ENCODE measurements around the gene CRAMP1.

The CRAMP1 gene

DNA sequence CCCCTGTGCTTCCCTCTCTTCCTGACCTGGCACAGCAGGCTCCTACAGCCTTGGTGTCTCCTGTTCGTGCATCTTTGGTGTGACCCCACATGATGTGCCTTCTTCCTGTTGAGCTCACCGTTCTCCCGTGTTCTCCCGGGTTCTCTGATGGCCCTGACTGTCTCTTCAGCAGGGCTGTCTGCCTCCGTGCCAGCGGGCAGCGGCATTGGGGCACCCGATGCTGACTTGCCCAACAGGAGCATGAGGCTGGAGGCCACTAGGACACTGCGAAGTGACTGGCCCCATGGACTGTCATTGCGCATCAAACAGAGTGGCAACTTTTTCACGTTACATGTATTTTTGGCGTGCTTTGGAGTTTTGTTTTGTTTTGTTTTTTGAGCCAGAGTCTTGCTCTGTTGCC, 22.4 kb downstream of the CRAMP1 start:
- no peak for DNase-seq

DNA sequence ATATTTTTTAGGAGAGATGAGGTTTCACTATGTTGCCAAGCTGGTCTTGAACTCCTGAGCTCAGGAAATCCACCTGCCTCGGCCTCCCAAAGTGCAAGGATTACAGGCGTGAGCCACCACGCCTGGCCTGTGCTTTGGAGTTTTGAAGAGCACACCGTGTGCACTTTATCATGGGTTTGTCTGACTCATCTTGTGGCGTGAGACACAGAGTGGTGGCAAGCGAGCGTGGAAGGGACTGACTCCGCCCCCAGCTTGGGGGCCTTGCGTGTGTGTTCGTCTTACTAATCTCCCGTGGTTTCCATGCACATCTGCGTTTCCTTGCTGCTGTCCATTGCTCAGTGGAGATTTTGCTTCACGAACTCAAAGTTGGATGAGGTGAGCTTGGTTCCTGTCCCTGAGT, 22.9 kb downstream of the CRAMP1 start:
- DNase-seq = no peak

DNA sequence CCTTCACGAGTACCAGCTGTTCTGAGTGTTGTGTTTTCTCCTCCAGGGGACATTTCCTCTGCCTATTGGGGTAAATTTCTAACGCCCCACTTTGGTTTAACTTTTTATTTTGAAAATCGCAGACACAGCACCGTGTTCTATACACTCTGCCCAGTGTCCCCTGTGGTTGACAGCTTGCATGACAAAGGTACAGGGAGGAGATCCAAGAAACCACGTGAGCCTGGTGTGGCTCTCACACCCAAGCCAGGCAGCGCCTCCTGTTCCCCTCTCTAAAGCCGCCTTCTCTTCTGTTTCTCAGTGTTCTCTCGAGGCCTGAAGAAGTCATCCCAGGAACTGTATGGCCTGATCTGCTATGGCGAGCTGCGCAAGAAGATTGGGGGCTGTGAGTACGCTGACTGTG, 25.4 kb downstream of the CRAMP1 start:
- no peak for DNase-seq

DNA sequence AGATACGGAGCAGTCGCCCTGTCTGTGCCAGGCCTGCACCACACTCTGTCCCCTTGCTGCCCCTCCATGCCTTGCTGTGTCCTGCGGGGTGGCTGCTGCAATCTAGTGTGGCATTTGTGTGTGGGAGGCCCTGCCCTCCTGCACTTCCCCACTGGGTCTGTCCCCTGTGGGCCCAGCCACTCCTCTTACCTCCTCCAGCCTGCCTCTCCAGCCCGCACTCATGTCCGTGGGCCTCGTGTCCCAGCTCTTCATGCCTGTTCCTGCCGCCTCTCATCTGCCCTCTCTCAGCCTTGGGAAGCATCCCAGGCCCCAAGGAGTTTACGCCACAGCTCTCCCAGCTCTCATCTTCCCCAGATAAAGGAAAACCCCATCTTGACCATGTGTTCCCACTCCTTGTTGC, 26.6 kb downstream of the CRAMP1 start:
- DNase-seq = no peak

DNA sequence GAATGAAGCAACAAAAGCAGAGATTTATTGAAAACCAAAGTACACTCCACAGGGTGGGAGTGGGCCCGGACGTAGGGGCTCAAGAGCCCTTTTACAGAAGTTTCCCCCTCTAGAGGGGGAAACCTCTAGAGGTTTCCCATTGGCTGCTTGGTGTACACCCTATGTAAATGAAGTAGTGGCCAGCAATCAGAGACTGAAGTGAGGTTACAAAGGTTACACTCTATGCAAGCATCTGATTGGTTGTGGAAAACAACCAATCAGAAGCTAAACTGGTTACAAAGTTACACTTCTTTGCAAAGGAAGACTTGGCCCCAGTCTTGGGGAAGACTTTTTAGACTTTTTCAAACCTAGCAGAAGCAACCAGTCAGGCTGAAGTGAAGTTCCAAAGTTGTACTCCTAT, 27.1 kb downstream of the CRAMP1 start:
- DNase-seq = no peak

DNA sequence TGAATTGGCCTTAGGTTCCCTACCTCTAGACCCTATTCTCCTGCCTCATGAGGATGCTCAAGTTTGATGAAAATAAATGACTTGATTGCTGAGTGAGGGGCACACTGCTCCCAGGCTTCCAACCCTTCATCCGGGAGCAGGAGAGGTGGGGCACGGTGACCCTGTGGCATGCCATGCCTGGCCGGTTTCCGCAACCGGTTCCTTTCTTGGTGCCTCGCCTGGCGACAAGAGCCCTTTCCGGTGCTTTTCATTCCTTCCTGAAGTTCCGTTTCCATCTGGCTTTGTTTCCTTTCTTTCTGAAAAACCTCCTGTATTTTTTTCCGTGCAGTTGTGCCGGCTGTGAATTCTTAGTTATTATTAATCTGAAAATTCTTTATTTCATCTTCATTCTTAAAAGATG, 27.7 kb downstream of the CRAMP1 start:
- no peak for DNase-seq

DNA sequence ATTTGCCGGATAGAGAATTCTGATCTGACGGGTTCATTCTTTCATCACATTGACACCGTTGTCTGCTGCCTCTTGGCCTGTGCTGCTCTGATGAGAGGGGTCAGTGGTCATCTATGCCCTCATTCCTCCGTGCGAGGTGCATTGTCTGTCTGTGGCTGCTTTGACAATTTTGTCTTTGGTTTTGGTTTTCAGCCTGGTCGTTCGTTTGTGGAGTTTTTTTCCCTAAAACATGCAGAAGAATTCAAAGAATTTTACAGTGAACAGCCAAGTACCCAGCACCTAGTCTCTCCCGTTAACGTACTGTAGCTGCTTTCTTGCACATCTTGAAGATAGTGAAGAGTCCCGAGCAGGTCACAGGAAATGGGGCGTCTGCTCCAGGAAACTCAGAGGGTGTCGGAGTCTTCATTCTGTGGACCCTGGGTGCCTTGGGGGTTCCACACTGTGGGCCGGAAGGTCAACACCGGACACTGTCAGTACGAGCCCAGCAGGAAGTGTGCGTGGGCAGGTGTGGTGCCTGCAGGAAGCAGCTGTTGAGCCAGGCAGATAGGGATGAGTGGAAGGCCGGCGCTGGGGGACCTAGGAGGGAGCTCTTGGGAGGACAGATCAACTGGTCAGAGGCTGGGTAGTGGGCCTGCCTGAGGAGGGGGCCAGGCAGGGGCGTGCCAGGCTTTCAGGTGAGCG, 28.2 kb downstream of the CRAMP1 start:
- no peak for DNase-seq

DNA sequence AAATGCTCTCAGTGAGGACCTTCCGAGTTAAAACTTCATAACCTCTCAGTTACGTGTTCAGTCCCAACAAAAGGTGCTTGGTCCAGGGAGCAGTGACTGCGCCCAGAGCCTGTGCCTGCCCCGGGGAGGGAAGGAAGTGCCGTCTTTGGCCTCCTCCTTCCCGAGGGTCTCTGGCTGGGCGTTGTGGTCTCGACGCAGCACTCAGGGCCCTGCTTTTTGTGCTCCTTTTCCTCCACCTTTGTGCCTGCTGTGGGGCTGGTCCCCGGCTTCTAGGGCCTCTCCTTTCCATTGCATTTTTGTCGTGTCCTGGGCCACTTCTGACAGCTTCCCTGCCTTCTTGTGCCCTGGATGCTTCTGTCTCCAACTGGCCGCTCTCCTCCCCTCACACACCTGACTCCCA, 29.1 kb downstream of the CRAMP1 start:
- DNase-seq = no peak

DNA sequence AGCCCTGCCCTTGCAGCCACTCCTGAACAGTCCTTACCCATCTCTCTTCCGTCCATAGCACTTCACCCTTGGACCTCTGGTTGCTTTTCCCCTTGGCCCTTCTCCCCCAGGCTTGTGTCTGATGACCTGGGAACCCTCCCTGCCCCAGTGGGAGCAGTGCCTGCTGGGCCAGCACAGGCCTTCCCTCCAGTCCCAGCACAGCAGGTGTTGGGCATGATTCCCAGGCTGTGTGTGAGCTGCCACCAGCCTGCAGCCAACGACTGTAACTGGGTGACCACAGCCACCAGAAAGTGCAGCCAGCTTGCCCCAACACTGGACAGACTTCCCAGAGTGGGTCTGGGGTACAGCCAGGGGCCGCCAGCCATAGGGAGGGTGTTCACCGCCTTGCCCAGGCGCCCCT, 30.0 kb downstream of the CRAMP1 start:
- DNase-seq = no peak

DNA sequence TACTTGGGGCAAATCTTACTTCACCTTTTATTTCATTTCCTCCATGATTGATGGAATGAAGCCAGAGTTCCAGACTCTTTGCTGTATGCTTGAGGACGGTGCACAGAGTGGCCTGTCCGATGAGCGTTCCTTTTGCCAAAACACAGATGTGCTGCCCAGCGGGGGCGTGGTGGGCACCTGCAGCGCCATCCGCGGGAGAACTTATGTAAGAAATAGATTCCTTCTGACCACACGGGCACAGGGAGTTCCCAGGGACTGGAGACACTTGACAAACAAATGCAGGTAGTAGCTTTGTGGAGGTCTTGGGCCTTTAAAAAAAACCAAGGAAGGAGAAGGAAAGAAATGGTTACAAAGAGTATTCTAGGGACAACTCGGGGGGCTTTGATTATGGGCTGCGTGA, 30.6 kb downstream of the CRAMP1 start:
- DNase-seq = no peak

DNA sequence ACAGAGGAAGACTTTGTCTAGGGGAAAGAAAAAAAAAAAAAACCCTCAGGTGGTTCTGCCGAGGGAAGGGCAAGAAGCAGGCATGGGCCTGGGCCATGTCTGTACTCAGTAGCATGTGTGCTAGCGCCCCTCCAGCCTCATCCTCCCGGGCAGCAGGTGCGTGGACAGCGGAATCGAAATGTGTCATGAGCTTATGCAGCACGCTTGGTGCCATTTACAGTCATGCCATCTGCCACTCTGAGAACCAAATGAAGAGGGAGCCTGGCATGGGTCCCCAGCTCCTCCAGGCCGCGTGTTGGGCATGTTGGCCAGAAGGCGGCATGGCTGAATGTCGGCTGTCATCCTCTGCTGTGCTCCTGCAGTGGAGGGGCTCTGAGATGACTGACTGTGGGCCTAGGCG, 31.4 kb downstream of the CRAMP1 start:
- no peak for DNase-seq

DNA sequence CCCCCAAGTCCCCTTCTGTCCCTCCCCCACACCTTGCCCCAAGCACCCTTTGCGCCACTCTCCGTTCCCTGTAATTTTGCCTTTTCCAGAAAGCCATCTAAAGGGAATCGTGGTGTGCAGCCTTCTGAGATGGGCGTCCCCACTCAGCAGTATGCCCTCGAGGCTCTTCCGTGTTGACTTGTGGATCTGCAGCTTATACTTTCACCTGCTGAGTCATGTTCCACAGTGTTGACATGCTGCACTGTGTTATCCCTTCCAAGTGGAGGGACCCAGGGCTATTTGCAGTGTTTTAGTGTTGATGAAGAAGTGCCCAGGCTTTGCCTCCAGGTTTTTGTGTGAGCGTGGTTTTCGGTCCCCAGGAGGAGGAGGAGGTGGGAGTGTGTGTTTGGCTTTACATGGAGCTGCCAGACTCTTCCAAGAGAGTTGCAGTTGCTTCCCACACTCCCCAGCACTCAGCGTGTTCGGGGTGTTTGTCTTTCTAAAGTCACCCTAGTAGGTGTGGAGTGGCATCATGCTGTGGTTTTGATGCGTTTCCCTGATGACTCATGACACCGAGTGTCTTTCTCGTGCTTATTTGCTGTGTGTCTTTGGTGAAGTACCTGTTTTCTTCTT, 33.9 kb downstream of the CRAMP1 start:
- DNase-seq = no peak

DNA sequence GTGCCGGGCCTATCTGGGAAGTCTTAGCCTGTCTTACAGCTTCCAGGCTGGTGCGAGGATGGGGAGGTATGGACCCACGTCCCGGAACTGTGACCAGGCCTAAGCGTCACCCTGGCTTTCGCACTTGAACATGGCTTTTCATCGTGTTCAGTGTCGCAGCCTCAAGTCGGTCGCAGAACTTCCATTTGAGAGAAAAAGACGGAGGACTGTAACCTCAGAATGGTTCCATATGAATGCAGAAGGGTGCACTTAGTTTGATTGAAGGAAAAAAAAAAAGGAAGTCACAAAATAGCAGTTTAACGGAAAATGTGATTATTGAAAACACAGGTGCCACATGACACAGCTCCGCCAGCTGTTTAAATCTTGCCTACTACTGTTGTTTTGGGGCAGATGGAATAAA, 35.7 kb downstream of the CRAMP1 start:
- no peak for DNase-seq

DNA sequence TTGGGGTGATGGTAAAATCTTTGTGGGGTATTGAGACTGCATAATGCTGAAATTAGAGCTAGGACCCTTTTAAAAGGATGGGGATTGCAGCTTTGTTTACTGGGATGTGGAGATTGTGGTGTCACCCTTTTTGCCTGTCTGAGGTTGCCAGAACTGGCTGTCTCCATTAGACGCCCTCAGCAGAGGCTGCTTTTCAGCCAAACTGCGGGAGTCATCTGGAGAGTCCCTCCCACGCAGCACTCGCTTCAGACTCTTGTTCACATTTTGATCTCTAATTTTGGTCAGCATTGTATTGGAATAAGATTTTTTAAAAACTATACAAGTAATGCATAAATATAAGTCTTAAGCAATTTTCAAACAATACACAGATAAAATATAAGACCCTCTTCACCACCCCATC, 38.0 kb downstream of the CRAMP1 start:
- no peak for DNase-seq

DNA sequence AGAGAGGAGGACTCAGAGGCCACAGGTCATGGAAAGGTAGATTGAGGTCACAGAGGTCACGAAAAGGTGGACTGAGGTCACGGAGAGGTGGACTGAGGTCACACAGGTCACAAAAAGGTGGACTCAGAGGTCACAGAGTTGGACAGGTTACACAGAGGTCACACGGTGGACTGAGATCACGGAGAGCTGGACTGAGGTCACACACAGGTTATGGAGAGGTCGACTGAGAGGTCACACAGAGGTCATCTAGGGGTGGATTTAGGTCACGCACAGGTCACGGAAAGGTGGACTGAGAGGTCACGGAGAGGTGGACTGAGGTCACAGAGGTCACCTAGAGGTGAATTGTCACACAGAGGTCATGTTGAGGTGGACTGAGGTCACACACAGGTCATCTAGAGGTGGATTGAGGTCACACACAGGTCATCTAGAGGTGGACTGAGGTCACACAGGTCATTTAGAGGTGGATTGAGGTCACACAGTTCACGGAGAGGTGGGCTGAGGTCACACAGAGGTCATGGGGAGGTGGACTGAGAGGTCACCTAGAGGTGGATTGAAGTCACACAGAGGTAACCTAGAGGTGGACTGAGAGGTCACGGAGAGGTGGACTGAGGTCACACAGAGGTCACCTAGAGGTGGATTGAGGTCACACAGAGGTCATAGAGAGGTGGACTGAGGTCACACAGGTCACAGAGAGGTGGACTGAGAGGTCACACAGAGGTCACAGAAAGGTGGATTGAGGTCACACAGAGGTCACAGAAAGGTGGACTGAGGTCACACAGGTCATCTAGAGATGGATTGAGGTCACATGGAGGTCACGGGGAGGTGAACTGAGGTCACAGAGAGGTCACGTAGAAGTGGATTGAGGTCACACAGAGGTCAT, 39.2 kb downstream of the CRAMP1 start:
- DNase-seq = no peak

DNA sequence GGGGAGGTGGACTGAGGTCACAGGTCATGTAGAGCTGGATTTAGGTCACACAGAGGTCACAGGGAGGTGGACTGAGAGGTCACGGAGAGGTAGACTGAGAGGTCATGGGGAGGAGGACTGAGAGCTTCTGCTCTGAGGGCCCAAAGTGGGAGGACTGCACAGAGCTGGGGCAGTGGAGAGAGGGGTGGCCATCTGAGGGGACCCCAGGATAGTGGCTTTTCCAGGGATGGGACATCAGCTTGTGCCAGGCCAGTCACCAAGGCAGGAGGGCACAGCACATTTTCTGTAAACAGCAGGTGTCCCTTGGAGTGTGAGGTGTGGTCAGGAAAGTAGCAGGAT, 39.8 kb downstream of the CRAMP1 start:
- no peak for DNase-seq

DNA sequence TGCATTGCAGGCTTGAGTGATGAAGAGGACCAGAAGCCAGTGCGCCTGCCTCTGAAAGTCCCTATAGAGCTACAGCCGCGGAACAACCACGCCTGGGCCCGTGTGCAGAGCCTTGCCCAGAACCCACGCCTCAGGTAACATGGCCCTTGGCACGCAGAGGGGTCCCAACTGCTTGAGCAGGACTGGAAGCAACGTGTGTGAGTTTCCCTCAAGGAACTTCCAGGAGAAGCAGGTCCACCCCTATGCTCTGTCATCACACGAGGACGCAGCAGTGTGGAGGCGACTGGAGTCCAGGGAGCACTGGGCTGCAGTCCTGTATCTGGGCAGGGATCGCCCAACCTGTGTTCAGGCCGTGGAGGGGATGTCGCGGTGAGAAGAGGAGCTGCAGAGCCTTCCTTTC, 40.9 kb downstream of the CRAMP1 start:
- DNase-seq = no peak

DNA sequence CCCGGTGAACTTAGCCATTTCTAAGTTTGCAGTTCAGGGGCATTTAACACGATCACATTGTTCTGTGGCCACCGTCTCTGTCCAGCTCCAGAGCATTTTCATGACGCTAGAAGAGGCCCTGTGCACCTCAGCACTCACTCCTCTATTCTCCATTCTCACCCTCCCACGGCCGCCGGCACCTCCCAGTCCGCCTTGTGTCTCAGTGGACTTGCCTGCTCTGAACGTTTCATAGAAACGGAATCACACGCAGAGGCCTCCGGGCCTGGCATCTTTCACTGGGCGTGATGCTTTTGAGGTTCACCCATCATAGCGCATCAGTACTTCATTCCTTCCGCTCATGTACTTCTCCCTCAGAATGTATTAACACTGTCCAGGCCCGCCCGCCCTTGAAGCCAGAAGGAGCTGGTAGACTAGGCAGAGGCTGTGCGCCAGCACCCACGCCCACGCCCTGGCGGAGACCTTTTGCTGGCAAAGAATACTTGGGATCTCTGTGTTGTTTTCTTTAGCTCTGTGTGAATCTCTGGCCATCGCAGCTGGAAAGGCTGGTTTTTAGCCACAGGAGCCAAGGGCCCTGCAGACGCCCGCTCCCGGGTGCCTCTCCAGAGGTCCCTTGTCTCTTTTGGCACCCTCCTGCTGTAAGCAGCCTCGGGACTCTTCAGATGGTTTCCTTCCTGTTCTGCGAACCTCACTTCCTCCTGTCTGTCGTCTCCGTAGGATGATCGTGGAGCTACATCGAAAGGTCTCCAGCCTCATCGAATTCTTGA, 42.5 kb downstream of the CRAMP1 start:
- DNase-seq = no peak

DNA sequence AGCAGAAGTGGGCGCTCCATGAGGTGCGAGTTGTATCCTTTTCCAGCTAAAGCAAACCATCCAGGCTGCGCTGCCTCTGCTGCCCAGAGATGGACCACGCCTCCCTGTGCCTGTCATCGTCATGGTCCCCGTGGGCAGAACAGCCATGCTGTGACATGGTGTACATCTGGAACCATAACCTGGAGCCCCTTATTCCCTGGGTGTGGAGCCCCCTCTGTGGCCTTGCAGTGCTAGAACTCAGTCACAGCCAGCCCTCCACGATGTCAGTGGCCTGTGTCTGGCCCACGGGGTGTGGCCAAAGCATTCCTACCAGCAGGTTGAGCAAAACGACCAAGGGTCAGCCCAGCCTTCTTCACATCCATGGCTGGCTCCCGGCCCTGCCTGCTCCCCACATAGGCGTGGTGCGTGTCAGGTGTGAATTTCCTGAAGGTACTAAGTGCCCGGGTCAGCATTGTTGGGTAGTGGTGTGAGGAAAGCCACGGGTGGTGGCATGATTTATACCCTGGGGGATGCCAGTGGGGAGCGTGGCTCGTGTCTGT, 43.2 kb downstream of the CRAMP1 start:
- DNase-seq = no peak

DNA sequence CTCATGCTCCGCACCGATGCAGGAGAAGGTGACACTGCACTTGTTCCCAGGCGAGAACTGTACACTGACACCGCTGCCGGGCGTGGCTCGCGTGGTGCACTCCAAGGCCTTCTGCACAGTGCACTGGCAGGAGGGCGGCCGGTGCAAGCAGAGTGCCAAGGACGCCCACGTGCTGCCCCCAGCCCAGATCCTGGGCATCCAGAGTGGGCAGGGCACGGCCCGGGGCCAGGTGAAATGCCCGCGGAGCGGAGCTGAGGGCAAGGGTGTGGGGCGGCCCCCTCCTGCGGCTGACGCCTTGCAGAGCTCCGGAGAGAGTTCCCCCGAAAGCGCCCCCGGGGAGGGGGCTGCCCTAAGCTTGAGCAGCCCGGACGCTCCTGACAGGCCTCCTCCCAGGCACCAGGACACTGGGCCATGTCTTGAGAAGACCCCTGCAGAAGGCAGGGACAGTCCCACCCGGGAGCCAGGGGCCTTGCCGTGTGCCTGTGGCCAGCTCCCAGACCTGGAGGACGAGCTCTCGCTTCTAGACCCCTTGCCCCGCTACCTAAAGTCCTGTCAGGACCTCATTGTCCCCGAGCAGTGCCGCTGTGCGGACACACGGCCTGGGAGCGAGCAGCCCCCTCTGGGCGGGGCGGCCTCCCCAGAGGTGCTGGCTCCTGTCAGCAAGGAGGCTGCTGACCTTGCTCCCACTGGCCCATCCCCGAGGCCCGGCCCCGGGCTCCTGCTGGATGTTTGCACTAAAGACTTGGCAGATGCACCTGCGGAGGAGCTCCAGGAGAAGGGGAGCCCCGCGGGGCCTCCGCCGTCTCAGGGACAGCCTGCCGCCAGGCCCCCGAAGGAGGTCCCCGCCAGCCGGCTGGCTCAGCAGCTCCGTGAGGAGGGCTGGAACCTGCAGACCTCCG, 44.0 kb downstream of the CRAMP1 start:
- DNase-seq = no peak

DNA sequence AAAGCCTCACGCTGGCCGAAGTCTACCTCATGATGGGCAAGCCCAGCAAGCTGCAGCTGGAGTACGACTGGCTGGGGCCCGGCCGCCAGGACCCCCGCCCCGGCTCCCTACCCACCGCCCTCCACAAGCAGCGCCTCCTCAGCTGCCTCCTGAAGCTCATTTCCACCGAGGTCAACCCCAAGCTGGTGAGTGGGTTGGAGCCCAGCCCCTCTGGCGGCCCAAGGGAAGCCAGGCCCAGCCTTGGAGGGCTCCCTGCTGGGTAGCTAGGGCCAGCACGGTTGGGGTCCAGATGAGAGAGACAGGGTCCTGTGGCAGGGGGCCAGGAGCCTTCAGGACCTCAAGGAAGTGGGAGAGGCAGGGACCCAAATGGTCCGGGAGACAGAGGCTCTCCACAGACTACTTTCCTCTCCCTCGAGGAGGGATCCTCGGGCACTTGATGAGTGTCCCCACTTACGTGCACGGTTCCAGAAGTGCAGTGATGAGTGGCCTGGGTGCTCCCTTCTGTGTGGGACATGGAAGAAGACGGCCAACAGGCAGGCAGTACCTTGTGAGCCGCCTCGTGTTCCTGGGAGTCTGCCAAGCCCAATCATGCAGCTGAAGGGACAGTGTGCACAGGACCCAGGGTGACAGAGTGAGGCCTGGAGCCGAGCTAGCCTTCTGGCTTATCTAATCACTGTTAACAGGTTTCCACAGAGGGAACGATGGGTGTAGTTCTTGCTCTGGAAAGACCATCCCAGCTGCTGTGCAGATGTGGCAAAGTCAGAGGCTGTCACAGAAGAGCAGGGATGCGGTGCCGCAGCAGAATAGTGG, 44.9 kb downstream of the CRAMP1 start:
- no peak for DNase-seq

Measured in HCEC 1CT (cell line).